HL-60/S4 treated with retinoic acid at 250 ng/mL for 4 days and 3 days (cell line): ENCODE measurements around the gene RBM26.
"Not testable (repeated sequence)": the region's sequence is repeated elsewhere in the genome, so short reads cannot be mapped to it uniquely, and the experiment has no call there.

Experiments used
- in situ Hi-C: fragments of 300-500 bp; cut with MboI; formaldehyde crosslinking; loops from 2 replicates; pipeline ENCODE4 v1.7.0; 2022; ENCODE audit warnings: low sequenced_read_pairs

RBM26 gene

DNA sequence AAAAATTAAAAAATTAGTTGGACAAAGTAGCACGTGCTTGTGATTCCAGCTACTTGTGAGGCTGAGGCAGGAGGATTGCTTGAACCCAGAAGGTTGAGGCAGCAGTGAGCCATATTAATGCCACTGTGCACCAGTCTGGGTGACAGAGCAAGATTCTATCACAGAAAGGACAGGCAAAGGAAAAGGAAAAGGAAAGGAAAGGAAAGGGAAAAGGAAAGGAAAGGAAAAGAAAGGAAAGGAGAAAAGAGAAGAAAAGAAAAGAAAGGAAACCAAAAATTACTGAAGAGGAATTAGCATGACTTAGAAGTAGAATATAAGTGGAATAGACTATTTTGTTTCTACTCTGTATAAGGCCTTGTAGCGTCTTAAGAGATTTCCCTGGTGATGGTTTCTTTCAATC, 122.3 kb downstream of the RBM26 start:
- in situ Hi-C loops = no loop called here

DNA sequence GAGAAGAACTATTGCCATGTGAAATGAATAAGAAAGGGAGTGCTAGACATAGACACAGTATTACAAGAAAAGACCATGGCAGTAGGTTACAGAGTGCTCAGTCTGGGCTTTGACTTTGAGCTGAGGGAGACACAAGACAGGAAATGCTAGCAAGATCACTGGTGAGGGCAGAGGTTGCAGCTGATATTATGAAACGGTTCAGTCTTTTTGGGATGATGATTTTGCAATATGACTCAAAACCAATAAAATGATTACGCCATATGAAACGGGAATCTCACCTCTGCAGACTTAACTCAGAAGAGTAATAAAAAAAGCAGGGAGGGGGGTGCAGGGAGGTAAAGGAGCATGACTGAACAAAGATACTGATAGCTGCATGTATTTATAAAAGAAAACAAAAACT, 123.1 kb downstream of the RBM26 start:
- in situ Hi-C loops = no loop called here

DNA sequence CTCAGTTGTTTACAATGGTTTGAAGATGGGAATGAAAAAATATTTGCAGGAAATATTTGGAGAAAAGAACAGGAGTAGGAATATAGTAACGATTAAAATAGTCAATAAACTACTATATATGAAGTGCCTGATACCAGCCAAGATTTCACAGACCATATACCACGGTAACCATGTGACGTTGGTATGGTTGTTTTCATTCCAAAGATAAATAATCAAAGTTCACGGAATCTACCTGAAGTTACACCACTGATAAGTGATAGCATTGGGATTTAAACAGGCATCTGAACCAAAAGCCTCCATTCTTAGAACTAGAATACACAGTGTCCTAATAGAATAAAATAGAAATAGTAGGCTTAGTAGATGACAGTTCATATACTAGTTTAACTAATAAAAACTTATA, 123.5 kb downstream of the RBM26 start:
- in situ Hi-C loops = no loop called here

DNA sequence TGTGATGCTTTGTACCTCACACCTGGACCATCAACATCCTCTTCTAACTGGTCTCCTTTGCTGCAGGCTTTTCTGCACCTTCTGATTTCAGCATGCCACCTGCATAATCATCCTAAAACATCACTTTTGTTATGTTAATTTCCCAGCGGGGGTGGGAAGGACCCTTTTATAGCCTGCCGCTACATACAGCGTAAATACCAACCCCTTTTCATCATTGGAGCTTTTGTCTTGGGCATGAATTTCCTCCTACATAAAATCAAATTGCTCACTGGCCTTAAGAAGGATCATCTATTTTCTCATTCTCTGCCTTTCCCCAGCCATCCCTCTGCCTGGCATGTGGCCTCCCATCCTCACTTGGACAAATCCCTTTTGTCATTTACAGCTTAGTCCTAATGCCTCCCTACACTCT, 124.7 kb downstream of the RBM26 start:
- in situ Hi-C loops = no loop called here

DNA sequence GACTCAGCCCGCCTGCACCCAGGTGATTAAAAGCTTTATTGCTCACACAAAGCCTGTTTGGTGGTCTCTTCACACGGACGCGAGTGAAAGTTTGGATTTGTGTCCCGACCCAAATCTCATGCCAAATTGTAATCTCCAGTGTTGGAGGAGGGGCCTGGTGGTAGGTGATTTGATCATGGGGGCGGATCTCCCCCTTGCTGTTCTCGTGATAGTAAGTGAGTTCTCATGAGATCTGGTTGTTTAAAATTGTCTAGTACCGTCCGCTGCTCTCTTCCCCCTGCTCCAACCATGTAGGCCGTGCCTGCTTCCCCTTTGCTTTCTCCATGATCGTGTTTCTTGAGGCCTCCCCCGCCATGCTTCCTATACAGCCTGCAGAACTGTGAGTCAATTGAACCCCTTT, 126.3 kb downstream of the RBM26 start:
- in situ Hi-C loops = not testable (repeated sequence)

DNA sequence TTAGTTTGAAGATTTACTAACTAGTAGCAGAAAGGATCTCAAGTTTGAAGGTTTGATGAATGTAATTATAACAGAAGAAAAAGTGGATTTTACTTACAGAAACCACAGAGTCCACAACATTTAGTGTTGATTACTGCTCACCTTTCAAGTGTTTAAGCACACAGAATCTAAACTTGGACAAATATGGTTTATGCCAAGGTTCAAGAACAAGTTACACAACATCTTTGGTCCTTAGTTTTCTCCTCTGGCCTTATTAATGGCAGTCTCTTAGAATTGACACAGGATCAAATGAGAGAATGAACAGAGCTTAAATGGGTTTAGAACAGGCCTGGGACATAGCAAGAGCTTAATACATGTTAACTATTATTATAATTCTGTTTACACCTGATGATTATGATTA, 133.0 kb downstream of the RBM26 start:
- in situ Hi-C loops = no loop called here

DNA sequence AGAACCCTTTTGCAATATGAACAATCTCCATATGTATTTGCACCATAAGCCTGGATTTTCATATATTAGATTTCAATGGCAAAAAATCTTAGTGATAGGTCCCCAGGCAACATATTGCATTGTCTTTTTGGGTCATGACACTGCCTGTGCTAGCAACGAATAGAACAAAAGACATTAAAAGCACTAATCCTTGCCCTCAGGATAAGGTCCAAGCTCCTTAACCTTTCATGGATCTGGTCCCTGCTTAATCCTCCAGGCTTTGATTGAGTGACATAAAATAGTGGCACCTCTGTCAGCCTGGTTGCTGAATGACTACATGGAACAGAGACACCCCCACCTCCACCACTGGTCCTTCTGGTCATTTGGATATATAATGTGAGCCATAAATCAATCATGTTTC, 134.4 kb downstream of the RBM26 start:
- in situ Hi-C loops = no loop called here

DNA sequence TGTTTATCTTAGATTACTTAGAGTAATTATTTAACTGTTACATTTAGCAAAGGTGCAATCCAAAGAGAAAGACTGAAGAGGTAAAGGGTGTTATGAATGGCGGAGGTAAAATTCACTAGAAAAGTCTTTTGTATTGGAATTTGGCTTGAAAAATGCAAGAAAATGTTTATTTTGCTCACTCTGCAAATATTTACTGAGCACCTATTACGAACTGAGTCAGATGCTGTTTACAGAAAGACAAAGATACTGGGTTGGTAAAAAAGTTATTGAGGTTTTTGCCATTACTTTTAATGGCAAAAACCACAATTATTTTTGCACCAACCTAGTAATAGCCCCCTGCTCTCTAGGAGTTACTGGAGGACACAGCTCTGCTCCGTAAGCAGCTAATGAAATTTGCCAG, 135.2 kb downstream of the RBM26 start:
- in situ Hi-C loops = no loop called here
